Ovary (tissue), 1 donor: ENCODE data around the gene TRABD.

Source experiments
- EP300 ChIP-seq: sonication (generic); formaldehyde crosslinking; IDR thresholded peaks from one replicate; pipeline ENCODE4 v1.6.1; 2017; ENCODE audit warnings: antibody characterized with exemption
- POLR2A ChIP-seq: fragments of 450-650 bp; IDR thresholded peaks from one replicate; pipeline ENCODE4 v1.6.1; 2017; ENCODE audit warnings: antibody characterized with exemption, mild to moderate bottlenecking, moderate library complexity

DNA sequence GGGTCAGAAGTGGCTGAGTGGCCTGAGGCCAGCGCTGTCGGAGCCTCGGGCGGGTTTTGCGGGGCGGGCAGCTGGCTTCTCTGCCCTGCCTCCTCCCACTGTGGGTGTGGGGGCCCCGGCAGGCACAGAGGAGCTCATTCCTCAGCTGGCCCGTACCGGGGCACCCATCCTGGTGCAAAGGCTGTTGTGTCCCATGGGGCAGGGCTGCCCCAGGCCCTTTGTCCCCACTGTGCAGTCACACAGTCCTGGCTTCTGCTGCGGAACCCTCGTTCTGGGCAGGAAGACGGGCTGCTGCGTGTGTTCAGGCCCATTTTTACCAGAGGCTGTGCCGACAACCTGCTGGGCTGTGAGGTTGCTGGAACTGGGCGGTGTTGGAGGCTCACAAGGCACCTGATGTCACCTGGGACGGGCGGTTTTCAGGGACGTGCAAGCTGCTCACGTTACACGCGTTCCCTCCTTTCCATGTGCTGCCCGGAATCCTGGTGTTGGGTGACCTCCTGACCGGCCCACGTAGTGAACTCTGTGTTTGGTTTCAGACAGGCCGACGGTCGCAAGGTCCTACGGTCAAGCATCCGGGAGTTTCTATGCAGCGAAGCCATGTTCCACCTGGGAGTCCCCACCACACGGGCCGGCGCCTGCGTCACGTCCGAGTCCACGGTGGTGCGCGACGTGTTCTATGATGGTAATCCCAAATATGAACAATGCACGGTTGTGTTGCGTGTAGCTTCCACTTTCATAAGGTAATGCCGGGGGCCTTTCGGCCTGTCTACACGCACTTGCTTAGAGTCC is 20.3 kb downstream of the TRABD start:
- TF ChIP-seq POLR2A: no peak
- no peak for TF ChIP-seq EP300
